Fibroblast of villous mesenchyme (primary cell): ENCODE data around the gene TFPI. TPM values are rescaled to one million over a fixed set of nuclear protein-coding genes. Genes with fewer than 3 reads are reported as not detected.
A peak's percentile ranks its signal among the peaks of the same experiment; 100 is the strongest.
"Not testable (repeated sequence)": the region's sequence is repeated elsewhere in the genome, so short reads cannot be mapped to it uniquely, and the experiment has no call there.

Experiments
- DNase-seq: peaks from one replicate; pipeline ENCODE4 v3.0.0-alpha.2; 2010; ENCODE audit warnings: low read depth
- H3K4me3 ChIP-seq: 2 replicates; pipeline ENCODE4 v1.5.1; 2011; ENCODE audit warnings: low read depth, mild to moderate bottlenecking, low read length
- CTCF ChIP-seq: IDR thresholded peaks from 2 replicates; pipeline ENCODE4 v1.5.1; 2012; ENCODE audit warnings: low read depth, mild to moderate bottlenecking, low read length; ENCODE audit not compliant: insufficient read depth
- total RNA-seq: library from RNA; depleted of rRNA; stranded (reverse); fragments of >200 nt; gene quantifications from 2 replicates; pipeline ENCODE4 v1.2.3, GENCODE V29; 2012

The TFPI gene
- total RNA-seq, 1 donor: 126 TPM

DNA sequence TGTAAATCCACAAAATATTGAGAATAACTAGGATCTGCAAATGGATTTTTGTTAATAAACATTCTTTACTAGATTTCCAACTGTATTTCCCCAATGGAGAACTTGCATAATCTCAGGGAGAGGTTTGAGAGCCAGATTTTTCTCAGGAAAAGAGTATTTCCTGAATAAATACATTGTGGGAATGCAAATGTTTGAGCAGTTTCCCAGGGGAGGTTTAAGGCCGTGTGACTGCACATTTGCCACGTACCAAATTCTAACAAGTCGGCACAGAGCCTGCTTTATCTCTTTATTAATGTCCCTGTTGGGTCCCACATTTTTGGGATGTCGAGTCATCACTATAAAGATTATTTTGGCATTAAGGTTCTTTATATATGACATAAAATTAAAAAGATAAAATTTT lies 27.0 kb downstream of the TFPI start:
- peak; percentile 94 for DNase-seq
- TF ChIP-seq CTCF: no peak
- H3K4me3 ChIP-seq: no peak overlapping the region

DNA sequence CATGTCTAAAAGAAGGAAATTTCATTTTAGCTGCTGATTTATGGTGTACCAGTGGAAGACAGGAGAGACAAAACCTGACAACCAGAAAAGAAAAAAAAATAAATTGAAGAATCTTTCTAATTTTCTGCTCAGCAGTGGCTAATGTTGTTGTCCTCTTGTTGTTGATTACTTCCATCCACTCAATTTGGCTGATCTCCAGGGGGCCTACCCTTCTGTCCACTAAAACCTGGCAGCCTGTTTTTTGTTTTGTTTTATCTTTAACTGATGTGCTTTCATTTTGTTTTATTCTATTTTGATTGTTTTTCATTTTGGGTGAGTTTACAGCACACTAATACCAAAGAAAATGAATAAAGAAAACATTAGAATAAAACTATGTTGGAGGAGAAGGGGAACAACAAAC lies 27.4 kb downstream of the TFPI start:
- peak; percentile 77 for DNase-seq
- no peak for TF ChIP-seq CTCF
- H3K4me3 ChIP-seq: no peak overlapping the region

DNA sequence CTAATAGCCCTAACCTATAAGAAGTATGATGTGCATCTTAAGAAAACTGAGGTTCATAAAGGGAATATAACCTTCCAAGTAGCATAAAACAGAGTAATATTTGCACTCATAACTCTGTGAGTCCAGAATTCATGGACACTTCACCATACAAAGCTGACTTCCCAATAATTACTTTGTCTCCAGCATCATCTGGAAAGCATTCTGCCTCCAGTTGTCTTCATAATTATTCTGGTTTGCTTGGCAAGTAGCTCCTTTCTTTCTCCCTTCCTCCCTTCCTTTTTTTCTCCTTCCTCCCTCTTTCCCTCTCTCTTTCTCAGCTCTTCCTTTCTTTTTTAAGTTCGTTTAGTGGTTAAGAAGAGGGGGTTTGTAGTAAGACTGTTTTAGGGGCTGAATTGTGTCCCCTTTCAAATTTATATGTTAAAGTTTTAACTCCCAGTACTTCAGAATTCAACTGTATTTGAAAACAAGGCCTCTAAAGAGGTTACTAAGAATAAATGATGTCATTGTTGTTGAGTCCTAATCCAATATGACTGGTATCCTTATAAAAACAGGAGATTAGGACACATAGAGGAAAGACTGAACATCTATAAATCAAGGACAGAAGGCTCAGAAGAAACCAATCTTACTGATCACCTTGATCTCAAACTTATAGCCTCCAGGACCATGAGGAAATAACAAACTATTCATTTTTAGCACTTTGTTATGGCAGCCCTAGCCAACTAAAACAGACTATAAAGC lies 28.9 kb downstream of the TFPI start:
- no peak for TF ChIP-seq CTCF
- H3K4me3 ChIP-seq: no peak overlapping the region
- no peak for DNase-seq

DNA sequence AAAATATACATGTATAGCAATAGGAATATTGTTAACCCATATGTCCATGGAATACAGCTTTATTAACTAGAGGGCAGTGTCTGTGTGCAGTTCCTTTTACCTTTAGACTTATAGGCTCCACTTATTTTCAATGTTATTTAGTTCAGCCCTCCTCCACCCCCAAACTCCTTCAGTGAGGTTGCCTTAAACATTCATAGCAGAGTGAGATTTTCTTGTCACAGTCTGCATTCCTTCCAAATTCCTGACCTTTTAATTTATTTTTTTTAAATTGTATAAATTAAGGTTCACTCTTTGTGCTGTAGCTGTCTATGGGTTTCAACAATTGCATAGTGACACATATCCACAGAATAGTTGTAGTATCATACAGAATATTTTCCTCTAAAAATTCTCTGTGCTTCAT lies 30.9 kb downstream of the TFPI start:
- TF ChIP-seq CTCF: no peak
- no peak for DNase-seq
- no peak overlapping the region for H3K4me3 ChIP-seq

- no peak overlapping the region for H3K4me3 ChIP-seq
- no peak for TF ChIP-seq CTCF
- DNase-seq: no peak
Measured at GRCh38 chr2:187520121-187520624, 34.1 kb downstream of the TFPI start.

- no peak overlapping the region for H3K4me3 ChIP-seq
- DNase-seq: no peak
- TF ChIP-seq CTCF: no peak
Measured at GRCh38 chr2:187519419-187520120, 34.7 kb downstream of the TFPI start.

DNA sequence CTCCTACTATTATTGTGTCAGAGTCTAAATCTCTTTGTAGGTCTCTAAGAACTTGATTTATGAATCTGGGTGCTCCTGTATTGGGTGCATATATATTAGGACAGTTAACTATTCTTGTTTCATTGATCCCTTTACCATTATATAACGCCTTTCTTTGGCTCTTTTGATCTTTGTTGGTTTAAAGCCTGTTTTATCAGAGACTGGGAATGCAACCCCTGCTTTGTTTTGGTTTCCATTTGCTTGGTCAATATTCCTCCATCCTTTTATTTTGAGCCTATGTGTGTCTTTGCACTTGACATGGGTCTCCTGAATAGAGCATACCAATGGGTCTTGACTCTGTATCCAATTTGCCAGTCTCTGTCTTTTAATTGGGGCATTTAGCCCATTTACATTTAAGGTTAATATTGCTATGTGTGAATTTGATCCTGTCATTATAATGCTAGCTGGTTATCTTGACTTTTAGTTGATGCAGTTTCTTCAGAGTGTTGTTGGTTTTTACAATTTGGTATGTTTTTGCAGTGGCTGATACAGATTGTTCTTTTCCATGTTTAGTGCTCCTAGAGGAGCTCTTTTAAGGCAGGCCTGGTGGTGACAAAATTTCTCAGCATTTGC lies 36.4 kb downstream of the TFPI start:
- not testable (repeated sequence) for H3K4me3 ChIP-seq, DNase-seq

DNA sequence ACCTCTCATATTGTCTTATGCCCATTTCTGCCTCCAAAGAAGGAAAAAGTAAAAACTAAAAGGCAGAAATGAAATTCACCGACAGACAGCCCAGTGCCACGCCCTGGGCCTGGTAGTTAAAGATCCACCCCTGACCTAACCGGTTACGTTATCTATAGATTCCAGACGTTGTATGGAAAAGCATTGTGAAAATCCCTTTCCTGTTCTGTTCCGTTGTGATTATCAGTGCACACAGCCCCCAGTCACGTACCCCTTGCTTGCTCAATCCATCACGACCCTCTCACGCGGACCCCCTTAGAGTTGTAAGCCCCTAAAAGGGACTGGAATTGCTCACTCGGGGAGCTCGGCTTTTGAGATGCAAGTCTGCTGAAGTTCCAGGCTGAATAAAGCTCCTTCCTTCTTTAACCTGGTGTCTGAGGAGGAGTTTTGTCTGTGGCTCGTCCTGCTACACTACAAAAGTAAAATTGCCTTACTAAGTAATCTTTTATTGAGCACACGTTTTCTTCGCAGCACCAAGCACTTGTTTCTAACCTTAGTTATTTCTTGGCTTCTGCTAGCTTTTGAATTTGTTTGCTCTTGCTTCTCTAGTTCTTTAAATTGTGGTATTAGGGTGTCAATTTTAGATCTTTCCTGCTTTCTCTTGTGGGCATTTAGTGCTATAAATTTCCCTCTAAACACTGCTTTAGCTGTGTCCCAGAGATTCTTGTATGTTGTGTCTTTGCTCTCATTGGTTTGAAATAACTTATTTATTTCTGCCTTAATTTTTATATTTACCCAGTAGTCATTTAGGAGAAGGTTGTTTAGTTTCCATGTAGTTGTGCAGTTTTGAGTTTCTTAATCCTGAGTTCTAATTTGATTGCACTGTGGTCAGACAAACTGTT lies 37.4 kb downstream of the TFPI start:
- H3K4me3 ChIP-seq, DNase-seq: not testable (repeated sequence)
